GM19328 (cell line): ENCODE measurements around the gene FAM20B.
A peak's percentile ranks its signal among the peaks of the same experiment; 100 is the strongest.
"Not testable (repeated sequence)": the region's sequence is repeated elsewhere in the genome, so short reads cannot be mapped to it uniquely, and the experiment has no call there.

Experiments used
- ATAC-seq: cut with Tn5 transposase; IDR thresholded peaks from one replicate; pipeline ENCODE4 v1.9.1; 2021; ENCODE audit warnings: mild to moderate bottlenecking, moderate library complexity; ENCODE audit not compliant: unreplicated experiment

FAM20B gene

GRCh38 chr1:179025125-179025974 is at the start of gene FAM20B:
FAM20B (plus strand) TSS chr1:179025894; CDS start chr1:179043848, 17,954 bp downstream.
- ATAC-seq = peak; percentile 76

- ATAC-seq = no peak
Measured at GRCh38 chr1:178976541-178976940, 49.2 kb upstream of the FAM20B start.

- ATAC-seq = no peak
Measured at GRCh38 chr1:178986204-178986603, 39.5 kb upstream of the FAM20B start.

GRCh38 chr1:178988198-178988597 is 37.5 kb upstream of the FAM20B start:
- not testable (repeated sequence) for ATAC-seq

- no peak for ATAC-seq
Measured at GRCh38 chr1:178993559-178993958, 32.1 kb upstream of the FAM20B start.

GRCh38 chr1:178997428-178997827 is 28.3 kb upstream of the FAM20B start:
- ATAC-seq = no peak

- no peak for ATAC-seq
Measured at GRCh38 chr1:178998295-178998694, 27.4 kb upstream of the FAM20B start.

- no peak for ATAC-seq
Measured at GRCh38 chr1:178999061-178999460, 26.6 kb upstream of the FAM20B start.

GRCh38 chr1:179001451-179001850 is 24.2 kb upstream of the FAM20B start:
- ATAC-seq = no peak

GRCh38 chr1:179002064-179002463 is 23.6 kb upstream of the FAM20B start:
- ATAC-seq = not testable (repeated sequence)

- ATAC-seq = peak; percentile 67
Measured at GRCh38 chr1:179002552-179003345, 22.9 kb upstream of the FAM20B start.

GRCh38 chr1:179003512-179004066 is 22.1 kb upstream of the FAM20B start:
- ATAC-seq = no peak

GRCh38 chr1:179007233-179007632 is 18.5 kb upstream of the FAM20B start:
- ATAC-seq = no peak

GRCh38 chr1:179010671-179011070 is 15.0 kb upstream of the FAM20B start:
- no peak for ATAC-seq

GRCh38 chr1:179012038-179012437 is 13.7 kb upstream of the FAM20B start:
- ATAC-seq = no peak

- no peak for ATAC-seq
Measured at GRCh38 chr1:179014123-179014522, 11.6 kb upstream of the FAM20B start.

- ATAC-seq = no peak
Measured at GRCh38 chr1:179015396-179015795, 10.3 kb upstream of the FAM20B start.

GRCh38 chr1:179016706-179017382 is 8.8 kb upstream of the FAM20B start:
- no peak for ATAC-seq

GRCh38 chr1:179017383-179018326 is 8.0 kb upstream of the FAM20B start:
- no peak for ATAC-seq

GRCh38 chr1:179021873-179022272 is 3.8 kb upstream of the FAM20B start:
- no peak for ATAC-seq
